Epithelial cell of proximal tubule (primary cell): ENCODE measurements around the gene DRC7. TPM values are rescaled to one million over a fixed set of nuclear protein-coding genes. Genes with fewer than 3 reads are reported as not detected.

ENCODE experiments used
- DNase-seq: peaks from one replicate; pipeline ENCODE4 v3.0.0-alpha.2; 2011; ENCODE audit warnings: low read depth
- H3K4me3 ChIP-seq: 2 replicates; pipeline ENCODE4 v1.5.1; 2011; ENCODE audit warnings: low read depth, mild to moderate bottlenecking, low read length
- CTCF ChIP-seq: conservative IDR thresholded peaks from 2 replicates; pipeline ENCODE4 v1.5.1; 2012; ENCODE audit warnings: low read depth, mild to moderate bottlenecking, low read length
- total RNA-seq: library from RNA; depleted of rRNA; stranded (reverse); fragments of >200 nt; gene quantifications from 2 replicates; pipeline ENCODE4 v1.2.3, GENCODE V29; 2015

Gene DRC7
- total RNA-seq, 1 donor from 2014 or later = not detected

GRCh38 chr16:57756424-57757325 lies 62.1 kb downstream of the DRC7 start:
- DNase-seq = no peak
- no peak for TF ChIP-seq CTCF

DNA sequence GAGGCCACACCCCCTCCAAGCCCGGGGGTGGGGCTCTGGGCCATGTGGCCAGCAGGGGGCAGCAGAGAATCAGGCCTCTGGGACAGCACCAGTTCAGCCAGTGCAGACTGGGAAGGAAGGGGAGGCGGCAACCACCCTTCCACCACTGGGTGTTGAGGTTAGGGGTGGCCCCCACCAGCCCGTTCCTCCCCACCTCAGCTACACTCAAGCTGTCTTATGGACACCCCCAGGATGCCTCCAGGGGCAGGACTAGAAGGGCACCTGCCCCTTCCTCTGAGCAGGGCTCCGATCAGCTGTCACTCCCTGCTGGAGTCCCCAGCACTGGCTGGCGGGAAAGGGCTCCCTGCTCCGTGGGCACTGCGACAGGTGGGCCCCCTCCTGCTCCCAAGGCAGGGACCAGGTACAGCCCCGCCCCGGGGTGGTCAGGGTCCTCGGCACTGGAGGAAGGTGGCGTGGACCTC lies 62.8 kb downstream of the DRC7 start:
- peak; percentile 92 for TF ChIP-seq CTCF

More at GRCh38 chr16:57756424-57757325, 62.1 kb downstream of the DRC7 start:
- H3K4me3 ChIP-seq = no peak overlapping the region

GRCh38 chr16:57757883-57758282 lies 63.3 kb downstream of the DRC7 start:
- no peak for TF ChIP-seq CTCF
- no peak overlapping the region for H3K4me3 ChIP-seq
- DNase-seq = no peak

More for the DNA sequence above, 62.8 kb downstream of the DRC7 start:
- no peak overlapping the region for H3K4me3 ChIP-seq
- no peak for DNase-seq

- no peak for DNase-seq
- TF ChIP-seq CTCF = no peak
- no peak overlapping the region for H3K4me3 ChIP-seq
These were observed 63.9 kb downstream of the DRC7 start for GRCh38 chr16:57758331-57759117.

DNA sequence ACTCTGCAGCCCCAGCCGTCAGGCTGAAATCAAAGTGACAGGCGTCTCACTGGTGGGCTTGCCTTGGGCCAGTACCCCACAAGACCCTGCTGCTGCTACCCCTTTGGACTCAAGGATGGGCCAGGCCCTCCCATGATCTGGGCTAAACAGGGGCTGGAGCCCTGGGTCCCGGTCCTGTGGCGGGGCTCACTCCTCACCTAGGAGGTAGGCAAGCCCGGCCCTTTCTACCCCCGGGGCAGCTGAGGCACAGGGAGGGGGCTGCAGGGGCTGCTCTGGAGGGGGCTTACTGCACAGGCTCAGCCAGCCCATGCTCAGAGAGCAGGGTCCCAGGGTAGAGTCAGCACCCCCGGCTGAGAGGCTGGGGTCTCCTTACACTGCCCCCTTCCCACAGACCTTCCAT lies 64.5 kb downstream of the DRC7 start:
- no peak for DNase-seq
- TF ChIP-seq CTCF = no peak
- H3K4me3 ChIP-seq = no peak overlapping the region

GRCh38 chr16:57759541-57760356 lies 65.1 kb downstream of the DRC7 start:
- no peak overlapping the region for H3K4me3 ChIP-seq
- TF ChIP-seq CTCF = no peak
- no peak for DNase-seq
